Measurements from ENCODE around the gene MICAL2.

MICAL2 gene

DNA sequence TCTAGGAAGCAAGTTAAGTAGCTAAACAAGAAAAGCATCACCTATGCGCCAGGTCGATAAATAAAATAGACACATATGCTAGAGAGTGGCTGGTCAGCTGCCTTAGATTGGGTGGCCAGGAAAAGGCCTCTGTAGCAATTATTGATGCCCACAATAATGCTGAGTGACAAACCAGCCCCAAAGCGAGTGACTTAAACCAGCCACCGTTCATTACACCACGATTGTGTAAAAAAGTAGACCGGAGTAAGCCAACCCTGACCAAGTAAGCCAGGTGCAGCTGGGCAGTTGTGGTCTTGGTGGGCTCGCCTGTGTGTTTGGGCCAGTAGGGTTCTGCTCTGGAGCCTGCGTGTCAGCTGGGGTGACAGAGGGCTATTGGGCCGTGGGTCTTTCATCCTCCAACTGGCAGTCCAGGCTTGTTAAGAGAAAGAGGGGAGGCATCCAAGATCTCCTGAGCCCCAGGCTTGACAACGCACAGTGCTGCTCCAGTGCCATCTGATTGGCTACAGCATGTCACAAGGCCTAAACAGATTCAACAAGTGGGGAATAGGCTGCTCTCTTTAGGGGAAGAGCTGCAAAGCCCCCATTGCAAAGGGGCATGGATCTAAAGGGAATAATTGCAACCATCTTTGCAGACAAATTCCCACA lies 166.6 kb downstream of the MICAL2 start:
- Histone ChIP-seq H3K9me3 (ENCODE audit: control insufficient read depth, insufficient read depth, low read depth, low read length) (no peaks in the 10 kb centered on the region), H3K27ac (ENCODE audit: extremely low read depth, low read depth, low read length) (no peak overlapping the region), H3K36me3 (ENCODE audit: control insufficient read depth in 2 of 2, insufficient read depth in 1 of 2, low read length in 2 of 2) (no peaks in the 10 kb centered on the region), H3K4me3 (ENCODE audit: low read depth, low read length) (no peak overlapping the region), H3K4me1 (ENCODE audit: control insufficient read depth, insufficient read depth, low read length) (no peaks in the 10 kb centered on the region)
- POLR2A ChIA-PET = no interaction called here
- CTCF ChIA-PET = interaction anchor here (0.7 to 14.2 kb wide), 5 partner anchors 12 to 227 kb away, joined by 3 to 374 read pairs (median 5); no protein-coding TSS in a partner anchor
- TF ChIP-seq ZNF211 (tag by site-specific recombination; IDR thresholded peaks at IDR 0.05; ENCODE audit: low read depth) = no peak
- no peak for TF ChIP-seq ZNF621 (tag by site-specific recombination; IDR thresholded peaks at IDR 0.05)
- TF ChIP-seq SCRT1 (tag by site-specific recombination; IDR thresholded peaks at IDR 0.05; ENCODE audit: borderline replicate concordance) = peak; percentile 55; the same call in 1 of the 2 replicates
- no peak for TF ChIP-seq ZNF423 (tag by site-specific recombination; IDR thresholded peaks at IDR 0.05)
- TF ChIP-seq ZNF660 (tag by site-specific recombination; IDR thresholded peaks at IDR 0.05) = no peak
- TF ChIP-seq ZNF560 (tag by site-specific recombination; IDR thresholded peaks at IDR 0.05; ENCODE audit: borderline replicate concordance) = no peak
- peak; percentile 74 for TF ChIP-seq SCRT2 (tag by site-specific recombination; IDR thresholded peaks at IDR 0.05)
- TF ChIP-seq WT1 (tag by site-specific recombination; IDR thresholded peaks at IDR 0.05) = no peak

- ChIA-PET POLR2A (no interaction called here), CTCF (interaction anchor here (0.5 to 14.2 kb wide), 3 partner anchors 10 to 1243 kb away, joined by 3 to 374 read pairs (median 8); no protein-coding TSS in a partner anchor)
- Histone ChIP-seq H3K36me3 (ENCODE audit: control insufficient read depth in 2 of 2, insufficient read depth in 1 of 2, low read length in 2 of 2) (no peaks in the 10 kb centered on the region), H3K27ac (ENCODE audit: extremely low read depth, low read depth, low read length) (no peak overlapping the region), H3K4me1 (ENCODE audit: control insufficient read depth, insufficient read depth, low read length) (no peaks in the 10 kb centered on the region), H3K4me3 (ENCODE audit: low read depth, low read length) (no peak overlapping the region), H3K9me3 (ENCODE audit: control insufficient read depth, insufficient read depth, low read depth, low read length) (no peaks in the 10 kb centered on the region)
- TF ChIP-seq, protein P1, sequence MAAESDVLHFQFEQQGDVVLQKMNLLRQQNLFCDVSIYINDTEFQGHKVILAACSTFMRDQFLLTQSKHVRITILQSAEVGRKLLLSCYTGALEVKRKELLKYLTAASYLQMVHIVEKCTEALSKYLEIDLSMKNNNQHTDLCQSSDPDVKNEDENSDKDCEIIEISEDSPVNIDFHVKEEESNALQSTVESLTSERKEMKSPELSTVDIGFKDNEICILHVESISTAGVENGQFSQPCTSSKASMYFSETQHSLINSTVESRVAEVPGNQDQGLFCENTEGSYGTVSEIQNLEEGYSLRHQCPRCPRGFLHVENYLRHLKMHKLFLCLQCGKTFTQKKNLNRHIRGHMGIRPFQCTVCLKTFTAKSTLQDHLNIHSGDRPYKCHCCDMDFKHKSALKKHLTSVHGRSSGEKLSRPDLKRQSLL (tag by site-specific recombination; IDR thresholded peaks at IDR 0.05) = no peak
- TF ChIP-seq MYNN (tag by site-specific recombination; IDR thresholded peaks at IDR 0.05; ENCODE audit: borderline replicate concordance) (no peak), ZNF449 (tag by site-specific recombination; IDR thresholded peaks at IDR 0.05) (no peak), EGR2 (tag by site-specific recombination; IDR thresholded peaks at IDR 0.05; ENCODE audit: low read depth) (no peak)
- TF ChIP-seq, protein P2, sequence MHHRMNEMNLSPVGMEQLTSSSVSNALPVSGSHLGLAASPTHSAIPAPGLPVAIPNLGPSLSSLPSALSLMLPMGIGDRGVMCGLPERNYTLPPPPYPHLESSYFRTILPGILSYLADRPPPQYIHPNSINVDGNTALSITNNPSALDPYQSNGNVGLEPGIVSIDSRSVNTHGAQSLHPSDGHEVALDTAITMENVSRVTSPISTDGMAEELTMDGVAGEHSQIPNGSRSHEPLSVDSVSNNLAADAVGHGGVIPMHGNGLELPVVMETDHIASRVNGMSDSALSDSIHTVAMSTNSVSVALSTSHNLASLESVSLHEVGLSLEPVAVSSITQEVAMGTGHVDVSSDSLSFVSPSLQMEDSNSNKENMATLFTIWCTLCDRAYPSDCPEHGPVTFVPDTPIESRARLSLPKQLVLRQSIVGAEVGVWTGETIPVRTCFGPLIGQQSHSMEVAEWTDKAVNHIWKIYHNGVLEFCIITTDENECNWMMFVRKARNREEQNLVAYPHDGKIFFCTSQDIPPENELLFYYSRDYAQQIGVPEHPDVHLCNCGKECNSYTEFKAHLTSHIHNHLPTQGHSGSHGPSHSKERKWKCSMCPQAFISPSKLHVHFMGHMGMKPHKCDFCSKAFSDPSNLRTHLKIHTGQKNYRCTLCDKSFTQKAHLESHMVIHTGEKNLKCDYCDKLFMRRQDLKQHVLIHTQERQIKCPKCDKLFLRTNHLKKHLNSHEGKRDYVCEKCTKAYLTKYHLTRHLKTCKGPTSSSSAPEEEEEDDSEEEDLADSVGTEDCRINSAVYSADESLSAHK (tag by site-specific recombination; IDR thresholded peaks at IDR 0.05) = no peak
- TF ChIP-seq, protein P3, sequence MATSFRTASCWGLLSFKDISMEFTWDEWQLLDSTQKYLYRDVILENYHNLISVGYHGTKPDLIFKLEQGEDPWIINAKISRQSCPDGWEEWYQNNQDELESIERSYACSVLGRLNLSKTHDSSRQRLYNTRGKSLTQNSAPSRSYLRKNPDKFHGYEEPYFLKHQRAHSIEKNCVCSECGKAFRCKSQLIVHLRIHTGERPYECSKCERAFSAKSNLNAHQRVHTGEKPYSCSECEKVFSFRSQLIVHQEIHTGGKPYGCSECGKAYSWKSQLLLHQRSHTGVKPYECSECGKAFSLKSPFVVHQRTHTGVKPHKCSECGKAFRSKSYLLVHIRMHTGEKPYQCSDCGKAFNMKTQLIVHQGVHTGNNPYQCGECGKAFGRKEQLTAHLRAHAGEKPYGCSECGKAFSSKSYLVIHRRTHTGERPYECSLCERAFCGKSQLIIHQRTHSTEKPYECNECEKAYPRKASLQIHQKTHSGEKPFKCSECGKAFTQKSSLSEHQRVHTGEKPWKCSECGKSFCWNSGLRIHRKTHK (tag by site-specific recombination; IDR thresholded peaks at IDR 0.05) = no peak
Observed at GRCh38 chr11:12278766-12279671, 168.6 kb downstream of the MICAL2 start.

Measured in HEK293 (cell line).